ENCODE results near the gene TNFSF10.
A peak's percentile ranks its signal among the peaks of the same experiment; 100 is the strongest.

The TNFSF10 gene

GRCh38 chr3:172478116-172478515 lies 45.1 kb downstream of the TNFSF10 start:
- DNase-seq, result no peak
- Histone ChIP-seq H3K36me3 (replicated peaks) (no peaks in the 10 kb centered on the region), H3K4me3 (ENCODE audit: low read depth, low read length) (no peak overlapping the region), H3K27me3 (replicated peaks) (no peaks in the 10 kb centered on the region), H3K27ac (no peak overlapping the region)
- in situ Hi-C loops (cut with HindIII; ENCODE audit: low pct_ligation_motif_present, low sequenced_read_pairs), result no loop called here
- TF ChIP-seq, protein P1, sequence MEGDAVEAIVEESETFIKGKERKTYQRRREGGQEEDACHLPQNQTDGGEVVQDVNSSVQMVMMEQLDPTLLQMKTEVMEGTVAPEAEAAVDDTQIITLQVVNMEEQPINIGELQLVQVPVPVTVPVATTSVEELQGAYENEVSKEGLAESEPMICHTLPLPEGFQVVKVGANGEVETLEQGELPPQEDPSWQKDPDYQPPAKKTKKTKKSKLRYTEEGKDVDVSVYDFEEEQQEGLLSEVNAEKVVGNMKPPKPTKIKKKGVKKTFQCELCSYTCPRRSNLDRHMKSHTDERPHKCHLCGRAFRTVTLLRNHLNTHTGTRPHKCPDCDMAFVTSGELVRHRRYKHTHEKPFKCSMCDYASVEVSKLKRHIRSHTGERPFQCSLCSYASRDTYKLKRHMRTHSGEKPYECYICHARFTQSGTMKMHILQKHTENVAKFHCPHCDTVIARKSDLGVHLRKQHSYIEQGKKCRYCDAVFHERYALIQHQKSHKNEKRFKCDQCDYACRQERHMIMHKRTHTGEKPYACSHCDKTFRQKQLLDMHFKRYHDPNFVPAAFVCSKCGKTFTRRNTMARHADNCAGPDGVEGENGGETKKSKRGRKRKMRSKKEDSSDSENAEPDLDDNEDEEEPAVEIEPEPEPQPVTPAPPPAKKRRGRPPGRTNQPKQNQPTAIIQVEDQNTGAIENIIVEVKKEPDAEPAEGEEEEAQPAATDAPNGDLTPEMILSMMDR (IDR thresholded peaks at IDR 0.05; ENCODE audit: low read depth, low read length, missing control alignments), result no peak

DNA sequence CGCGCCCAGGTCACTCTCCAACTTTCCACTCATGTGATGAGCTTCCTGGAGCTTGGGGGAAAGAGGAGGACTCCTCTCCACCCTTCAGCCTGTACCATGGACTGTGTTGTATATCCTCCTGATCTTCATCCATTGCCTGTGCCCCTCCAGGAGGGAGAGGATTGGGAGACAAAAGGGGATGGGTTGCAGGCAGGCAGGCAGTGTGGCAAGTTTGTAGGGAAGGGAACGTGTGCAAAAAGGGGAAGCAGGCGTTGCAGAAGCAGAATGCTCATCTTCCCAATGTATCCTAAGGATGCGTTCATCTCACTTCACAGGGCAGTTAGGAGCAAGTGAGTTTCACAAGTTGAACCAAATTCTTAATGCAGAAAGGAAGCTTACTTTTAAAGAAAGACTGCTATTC lies 46.9 kb downstream of the TNFSF10 start:
- in situ Hi-C loops (cut with HindIII; ENCODE audit: low pct_ligation_motif_present, low sequenced_read_pairs), result no loop called here
- H3K36me3 ChIP-seq (replicated peaks), result no peaks in the 10 kb centered on the region
- no peak for DNase-seq
- H3K27me3 ChIP-seq (replicated peaks), result no peaks in the 10 kb centered on the region
- TF ChIP-seq, protein P1 (IDR thresholded peaks at IDR 0.05; ENCODE audit: low read depth, low read length, missing control alignments), result no peak
- no peak overlapping the region for H3K27ac ChIP-seq
- no peak overlapping the region for H3K4me3 ChIP-seq (ENCODE audit: low read depth, low read length)

DNA sequence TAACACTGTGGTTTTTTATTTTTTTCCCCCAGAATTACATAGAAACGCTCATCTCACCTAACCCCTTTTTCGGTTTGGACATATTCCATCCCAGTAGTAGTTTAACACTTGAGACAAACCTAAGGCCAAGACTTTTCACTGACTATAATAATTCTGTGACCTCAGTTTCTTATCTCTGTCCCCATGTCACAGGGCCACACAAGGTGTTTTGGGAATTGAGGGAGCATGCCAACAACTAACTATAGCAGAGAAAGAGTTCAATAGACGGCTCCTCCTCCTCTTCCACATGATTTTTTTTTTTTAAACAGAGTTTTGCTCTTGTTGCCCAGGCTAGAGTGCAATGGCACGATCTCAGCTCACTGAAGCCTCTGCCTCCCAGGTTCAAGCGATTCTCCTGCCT lies 47.5 kb downstream of the TNFSF10 start:
- H3K27me3 ChIP-seq (replicated peaks), result no peaks in the 10 kb centered on the region
- in situ Hi-C loops (cut with HindIII; ENCODE audit: low pct_ligation_motif_present, low sequenced_read_pairs), result no loop called here
- TF ChIP-seq, protein P1 (IDR thresholded peaks at IDR 0.05; ENCODE audit: low read depth, low read length, missing control alignments), result no peak
- no peak overlapping the region for H3K4me3 ChIP-seq (ENCODE audit: low read depth, low read length)
- H3K27ac ChIP-seq, result no peak overlapping the region
- no peak for DNase-seq
- H3K36me3 ChIP-seq (replicated peaks), result no peaks in the 10 kb centered on the region

GRCh38 chr3:172471903-172472302 lies 51.3 kb downstream of the TNFSF10 start:
- in situ Hi-C loops (cut with HindIII; ENCODE audit: low pct_ligation_motif_present, low sequenced_read_pairs), result no loop called here
- H3K27me3 ChIP-seq (replicated peaks), result no peaks in the 10 kb centered on the region
- H3K27ac ChIP-seq, result no peak overlapping the region
- TF ChIP-seq, protein P1 (IDR thresholded peaks at IDR 0.05; ENCODE audit: low read depth, low read length, missing control alignments), result no peak
- H3K4me3 ChIP-seq (ENCODE audit: low read depth, low read length), result no peak overlapping the region
- H3K36me3 ChIP-seq (replicated peaks), result no peaks in the 10 kb centered on the region
- no peak for DNase-seq

GRCh38 chr3:172470588-172470987 lies 52.6 kb downstream of the TNFSF10 start:
- Histone ChIP-seq H3K36me3 (replicated peaks) (no peaks in the 10 kb centered on the region), H3K4me3 (ENCODE audit: low read depth, low read length) (no peak overlapping the region), H3K27me3 (replicated peaks) (no peaks in the 10 kb centered on the region), H3K27ac (no peak overlapping the region)
- in situ Hi-C loops (cut with HindIII; ENCODE audit: low pct_ligation_motif_present, low sequenced_read_pairs), result no loop called here
- TF ChIP-seq, protein P1 (IDR thresholded peaks at IDR 0.05; ENCODE audit: low read depth, low read length, missing control alignments), result no peak
- DNase-seq, result no peak

- no peaks in the 10 kb centered on the region for H3K27me3 ChIP-seq (replicated peaks)
- no peak overlapping the region for H3K4me3 ChIP-seq (ENCODE audit: low read depth, low read length)
- no peaks in the 10 kb centered on the region for H3K36me3 ChIP-seq (replicated peaks)
- DNase-seq, result peak; percentile 66
- peak overlapping the region; percentile 43 for H3K27ac ChIP-seq
- in situ Hi-C loops (cut with HindIII; ENCODE audit: low pct_ligation_motif_present, low sequenced_read_pairs), result no loop called here
- TF ChIP-seq, protein P1 (IDR thresholded peaks at IDR 0.05; ENCODE audit: low read depth, low read length, missing control alignments), result no peak
Observed at GRCh38 chr3:172467170-172467824, 55.9 kb downstream of the TNFSF10 start.
